Neural cell (in vitro differentiated cells): ENCODE measurements around the gene FAM163A. TPM values are rescaled to one million over a fixed set of nuclear protein-coding genes. Genes with fewer than 3 reads are reported as not detected.

ENCODE experiments used
- H2AFZ ChIP-seq: fragments of 200-600, 300-800 bp; sonication (generic), shearing (Covaris generic); 2 replicates; pipeline ENCODE4 v1.6.0; 2014; ENCODE audit warnings: low read depth, mild to moderate bottlenecking, antibody characterized with exemption, low read length, moderate library complexity
- H3F3A ChIP-seq: fragments of 200-600 bp; shearing (Covaris generic); 2 replicates; pipeline ENCODE4 v1.6.1; 2016; ENCODE audit warnings: mild to moderate bottlenecking, moderate library complexity, mixed read lengths, antibody characterized with exemption, low read length; ENCODE audit not compliant: insufficient read depth, poor library complexity, severe bottlenecking
- H3K27ac ChIP-seq: fragments of 200-600, 300-800 bp; sonication (generic), shearing (Covaris generic); 2 replicates; pipeline ENCODE4 v1.5.1; 2014; ENCODE audit warnings: mild to moderate bottlenecking, low read length, moderate library complexity
- H3K27me3 ChIP-seq: fragments of 300-800, 200-600 bp; sonication (generic), shearing (Covaris generic); 2 replicates; pipeline ENCODE4 v1.6.0; 2014; ENCODE audit warnings: mild to moderate bottlenecking, low read depth, low read length, moderate library complexity; ENCODE audit not compliant: insufficient read depth
- H3K36me3 ChIP-seq: fragments of 300-800, 200-600 bp; sonication (generic), shearing (Covaris generic); 2 replicates; pipeline ENCODE4 v1.5.1; 2014; ENCODE audit warnings: mild to moderate bottlenecking, antibody characterized with exemption, low read length, moderate library complexity; ENCODE audit not compliant: insufficient read depth
- H3K4me2 ChIP-seq: fragments of 300-800, 200-600 bp; sonication (generic), shearing (Covaris generic); 2 replicates; pipeline ENCODE4 v1.6.0; 2014; ENCODE audit warnings: mild to moderate bottlenecking, low read length
- H3K4me3 ChIP-seq: fragments of 300-800, 200-600 bp; sonication (generic), shearing (Covaris generic); 2 replicates; pipeline ENCODE4 v1.5.1; 2014; ENCODE audit warnings: mild to moderate bottlenecking, low read length, moderate library complexity
- H3K79me2 ChIP-seq: fragments of 200-600 bp; shearing (Covaris generic); replicated peaks from 2 replicates; pipeline ENCODE4 v1.6.0; 2014; ENCODE audit warnings: mild to moderate bottlenecking, low read length, moderate library complexity; ENCODE audit not compliant: insufficient read depth
- H3K9ac ChIP-seq: fragments of 300-800, 200-600 bp; sonication (generic), shearing (Covaris generic); 2 replicates; pipeline ENCODE4 v1.6.1; 2016; ENCODE audit warnings: mild to moderate bottlenecking, low read length, mixed read lengths
- H3K9me2 ChIP-seq: fragments of 200-600 bp; shearing (Covaris generic); 2 replicates; pipeline ENCODE4 v1.6.1; 2016; ENCODE audit warnings: mild to moderate bottlenecking, low read length, mixed read lengths; ENCODE audit not compliant: insufficient read depth
- H3K9me3 ChIP-seq: fragments of 200-600, 300-800 bp; sonication (generic), shearing (Covaris generic); 2 replicates; pipeline ENCODE4 v1.6.1; 2016; ENCODE audit warnings: mild to moderate bottlenecking, mixed run types, low read length, moderate library complexity, mixed read lengths
- H4K20me1 ChIP-seq: fragments of 200-600 bp; shearing (Covaris generic); 2 replicates; pipeline ENCODE4 v1.6.1; 2016; ENCODE audit warnings: mild to moderate bottlenecking, mixed run types; ENCODE audit not compliant: insufficient read depth
- EP300 ChIP-seq: fragments of 450-650 bp; conservative IDR thresholded peaks from 2 replicates; pipeline ENCODE4 v1.6.1; 2014; ENCODE audit warnings: antibody characterized with exemption, mild to moderate bottlenecking, moderate library complexity; ENCODE audit not compliant: poor library complexity, severe bottlenecking
- EZH2 ChIP-seq: fragments of 200-600, 300-800 bp; shearing (Covaris generic), sonication (generic); IDR thresholded peaks from 2 replicates; pipeline ENCODE4 v1.6.1; 2014; ENCODE audit warnings: antibody characterized with exemption, low read length, borderline replicate concordance, mild to moderate bottlenecking; ENCODE audit not compliant: insufficient read depth, poor library complexity, severe bottlenecking
- MXI1 ChIP-seq: fragments of 450-650 bp; conservative IDR thresholded peaks from 2 replicates; pipeline ENCODE4 v1.6.1; 2014; ENCODE audit warnings: antibody characterized with exemption, mild to moderate bottlenecking; ENCODE audit not compliant: poor library complexity, severe bottlenecking
- POLR2AphosphoS5 ChIP-seq: IDR thresholded peaks from 2 replicates; pipeline ENCODE4 v1.6.1; 2012
- RAD21 ChIP-seq: fragments of 450-650 bp; conservative IDR thresholded peaks from 2 replicates; pipeline ENCODE4 v1.6.1; 2014; ENCODE audit warnings: antibody characterized with exemption, mild to moderate bottlenecking, moderate library complexity
- REST ChIP-seq: IDR thresholded peaks from 2 replicates; pipeline ENCODE4 v1.6.1; 2012; ENCODE audit warnings: borderline replicate concordance
- SMC3 ChIP-seq: fragments of 450-650 bp; conservative IDR thresholded peaks from 2 replicates; pipeline ENCODE4 v1.6.1; 2014; ENCODE audit warnings: antibody characterized with exemption, mild to moderate bottlenecking, moderate library complexity; ENCODE audit not compliant: poor library complexity
- TAF1 ChIP-seq: IDR thresholded peaks from 2 replicates; pipeline ENCODE4 v1.6.1; 2012; ENCODE audit warnings: low read depth
- polyA plus RNA-seq: library from polyadenylated mRNA; depleted of rRNA; stranded (reverse); fragments of >200 nt; gene quantifications from 2 replicates; pipeline ENCODE4 v1.2.3, GENCODE V29; 2014
- TF ChIP-seq, protein P1 (sequence below): fragments of 450-650 bp; IDR thresholded peaks from 2 replicates; pipeline ENCODE4 v1.5.1; 2014; ENCODE audit warnings: antibody characterized with exemption, mild to moderate bottlenecking, moderate library complexity; ENCODE audit not compliant: poor library complexity, severe bottlenecking

Gene FAM163A
- polyA plus RNA-seq, 1 donor from 2014 or later: 0.21 TPM

- no peak overlapping the region for H3K27ac ChIP-seq
- no peak overlapping the region for H3K9ac ChIP-seq
- H2AFZ ChIP-seq: no peak overlapping the region
- no peak overlapping the region for H3K4me3 ChIP-seq
- H3F3A ChIP-seq: no peaks in the 10 kb centered on the region
- no peaks in the 10 kb centered on the region for H4K20me1 ChIP-seq
- no peaks in the 10 kb centered on the region for H3K36me3 ChIP-seq
- no peaks in the 10 kb centered on the region for H3K79me2 ChIP-seq
- H3K27me3 ChIP-seq: no peaks in the 10 kb centered on the region
- H3K9me2 ChIP-seq: no peaks in the 10 kb centered on the region
- TF ChIP-seq SMC3 (no peak), TAF1 (no peak), MXI1 (no peak), RAD21 (no peak), REST (no peak), EZH2 (no peak), POLR2AphosphoS5 (no peak), EP300 (no peak)
- TF ChIP-seq, protein P1, sequence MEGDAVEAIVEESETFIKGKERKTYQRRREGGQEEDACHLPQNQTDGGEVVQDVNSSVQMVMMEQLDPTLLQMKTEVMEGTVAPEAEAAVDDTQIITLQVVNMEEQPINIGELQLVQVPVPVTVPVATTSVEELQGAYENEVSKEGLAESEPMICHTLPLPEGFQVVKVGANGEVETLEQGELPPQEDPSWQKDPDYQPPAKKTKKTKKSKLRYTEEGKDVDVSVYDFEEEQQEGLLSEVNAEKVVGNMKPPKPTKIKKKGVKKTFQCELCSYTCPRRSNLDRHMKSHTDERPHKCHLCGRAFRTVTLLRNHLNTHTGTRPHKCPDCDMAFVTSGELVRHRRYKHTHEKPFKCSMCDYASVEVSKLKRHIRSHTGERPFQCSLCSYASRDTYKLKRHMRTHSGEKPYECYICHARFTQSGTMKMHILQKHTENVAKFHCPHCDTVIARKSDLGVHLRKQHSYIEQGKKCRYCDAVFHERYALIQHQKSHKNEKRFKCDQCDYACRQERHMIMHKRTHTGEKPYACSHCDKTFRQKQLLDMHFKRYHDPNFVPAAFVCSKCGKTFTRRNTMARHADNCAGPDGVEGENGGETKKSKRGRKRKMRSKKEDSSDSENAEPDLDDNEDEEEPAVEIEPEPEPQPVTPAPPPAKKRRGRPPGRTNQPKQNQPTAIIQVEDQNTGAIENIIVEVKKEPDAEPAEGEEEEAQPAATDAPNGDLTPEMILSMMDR: no peak
- H3K4me2 ChIP-seq: no peak overlapping the region
- H3K9me3 ChIP-seq: peaks cover 19% of the 10 kb centered on the region
Measured at GRCh38 chr1:179719272-179719671, 23.8 kb upstream of the FAM163A start.

GRCh38 chr1:179728271-179728670, 14.8 kb upstream of the FAM163A start:
- Histone ChIP-seq H2AFZ (no peak overlapping the region), H3K9me3 (no peaks in the 10 kb centered on the region), H3F3A (no peaks in the 10 kb centered on the region), H3K4me3 (no peak overlapping the region), H4K20me1 (no peaks in the 10 kb centered on the region), H3K79me2 (no peaks in the 10 kb centered on the region), H3K4me2 (no peak overlapping the region), H3K27me3 (no peaks in the 10 kb centered on the region), H3K36me3 (no peaks in the 10 kb centered on the region), H3K9ac (no peak overlapping the region), H3K27ac (no peak overlapping the region), H3K9me2 (no peaks in the 10 kb centered on the region)
- TF ChIP-seq EP300: no peak
- no peak for TF ChIP-seq POLR2AphosphoS5
- TF ChIP-seq MXI1: no peak

GRCh38 chr1:179729881-179730280, 13.2 kb upstream of the FAM163A start:
- H3K79me2 ChIP-seq: no peaks in the 10 kb centered on the region
- TF ChIP-seq REST (no peak), SMC3 (no peak), EZH2 (no peak), TAF1 (no peak), EP300 (no peak), MXI1 (no peak), POLR2AphosphoS5 (no peak), RAD21 (no peak)
- TF ChIP-seq, protein P1: no peak

More at GRCh38 chr1:179729881-179730280, 13.2 kb upstream of the FAM163A start:
- Histone ChIP-seq H3K27ac (no peak overlapping the region), H2AFZ (no peak overlapping the region), H3K27me3 (no peaks in the 10 kb centered on the region), H4K20me1 (no peaks in the 10 kb centered on the region), H3K9me2 (no peaks in the 10 kb centered on the region), H3K9me3 (no peaks in the 10 kb centered on the region), H3K4me3 (no peak overlapping the region), H3F3A (no peaks in the 10 kb centered on the region), H3K9ac (no peak overlapping the region), H3K4me2 (no peak overlapping the region), H3K36me3 (no peaks in the 10 kb centered on the region)
